HG02870 (cell line): ENCODE data around the gene ACTRT2.

Experiments used
- ATAC-seq: cut with Tn5 transposase; IDR thresholded peaks from one replicate; pipeline ENCODE4 v1.9.1; 2021; ENCODE audit warnings: mild to moderate bottlenecking, moderate library complexity; ENCODE audit not compliant: unreplicated experiment

ACTRT2 gene

GRCh38 chr1:3052501-3052900, 31.2 kb downstream of the ACTRT2 start:
- ATAC-seq: no peak

DNA sequence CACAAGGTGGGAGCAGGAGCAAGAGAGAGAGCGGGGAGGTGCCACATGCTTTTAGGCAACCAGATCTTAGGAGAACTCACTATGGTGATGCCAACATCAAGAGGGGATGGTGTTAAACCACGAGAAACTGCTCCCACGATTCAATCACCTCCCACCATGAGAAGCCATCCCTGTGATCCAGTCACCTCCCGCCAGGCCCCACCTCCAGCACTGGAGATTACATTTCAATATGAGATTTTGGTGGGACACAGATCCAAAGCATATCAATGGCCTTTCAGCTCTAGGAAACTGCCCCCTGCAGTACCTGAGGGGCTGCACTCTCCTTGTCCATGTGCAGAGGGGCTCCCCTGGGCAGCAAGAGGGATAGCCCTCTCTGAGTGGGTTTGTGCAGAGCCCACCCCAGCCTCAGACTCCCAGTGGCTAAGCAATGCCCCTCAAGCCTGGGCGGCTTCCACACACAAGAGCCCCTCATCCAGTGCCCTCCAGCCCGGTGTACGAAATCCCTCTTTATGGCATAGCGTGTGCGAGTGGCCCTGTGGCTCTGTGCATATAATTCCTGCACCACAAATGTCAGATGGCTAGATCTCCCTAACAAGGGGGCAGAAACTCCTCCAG, 32.2 kb downstream of the ACTRT2 start:
- no peak for ATAC-seq

DNA sequence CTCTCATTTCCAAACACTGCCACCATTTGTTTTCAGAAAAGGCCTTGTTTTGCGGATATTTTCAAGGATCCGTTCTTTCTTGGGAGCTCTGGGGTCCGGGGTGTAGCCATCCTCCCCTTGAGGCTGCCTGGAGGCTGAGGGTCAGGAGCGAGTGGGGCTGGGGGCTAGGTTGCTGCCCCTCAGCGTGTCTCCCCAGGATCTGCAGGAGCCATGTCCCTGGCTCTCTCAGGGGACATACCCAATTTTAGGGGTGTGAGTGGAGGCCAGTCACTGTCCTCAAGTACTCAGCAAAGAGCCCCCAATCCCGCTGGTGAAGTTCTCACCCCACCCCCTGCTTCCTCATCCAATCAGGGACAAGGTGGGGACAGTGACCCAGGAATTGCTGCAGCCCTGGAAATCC, 32.7 kb downstream of the ACTRT2 start:
- ATAC-seq: no peak

DNA sequence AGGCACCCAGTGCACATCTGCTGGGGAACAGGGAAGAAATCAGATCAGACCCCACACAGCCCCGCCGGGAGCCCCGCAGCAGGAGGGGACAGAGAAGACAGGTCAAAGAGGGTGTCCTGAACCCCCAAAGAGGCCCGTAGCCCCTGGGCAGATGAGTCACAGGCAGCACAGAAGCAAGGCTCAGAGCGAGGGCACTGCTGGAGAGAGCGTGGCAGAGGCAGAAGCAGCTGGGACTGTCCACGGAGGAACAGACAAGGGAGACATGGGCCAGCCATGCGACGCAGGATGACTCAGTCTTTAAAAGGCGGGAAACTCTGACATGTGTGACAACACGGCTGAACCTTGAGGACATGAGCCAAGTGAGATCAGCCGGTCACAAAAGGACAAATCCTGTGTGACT, 33.2 kb downstream of the ACTRT2 start:
- no peak for ATAC-seq

DNA sequence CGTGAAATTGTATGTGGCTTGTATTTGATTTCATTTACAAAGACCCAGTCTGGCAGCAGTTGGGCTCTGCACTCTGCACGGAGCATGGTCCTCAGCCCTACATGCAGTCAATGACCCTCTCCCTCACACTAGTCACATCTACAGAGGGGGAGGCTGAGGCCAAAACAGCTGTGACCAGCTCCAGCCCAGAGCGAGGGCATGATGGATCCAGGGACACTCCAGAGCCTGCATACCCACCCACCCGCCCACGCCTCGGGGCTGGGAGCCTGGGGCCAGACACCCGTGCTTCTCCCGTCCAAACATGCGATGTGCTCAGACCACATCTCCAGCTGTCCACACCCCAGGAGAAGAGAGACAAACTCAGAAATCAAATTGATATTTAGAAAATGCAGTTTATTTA, 33.8 kb downstream of the ACTRT2 start:
- ATAC-seq: no peak

DNA sequence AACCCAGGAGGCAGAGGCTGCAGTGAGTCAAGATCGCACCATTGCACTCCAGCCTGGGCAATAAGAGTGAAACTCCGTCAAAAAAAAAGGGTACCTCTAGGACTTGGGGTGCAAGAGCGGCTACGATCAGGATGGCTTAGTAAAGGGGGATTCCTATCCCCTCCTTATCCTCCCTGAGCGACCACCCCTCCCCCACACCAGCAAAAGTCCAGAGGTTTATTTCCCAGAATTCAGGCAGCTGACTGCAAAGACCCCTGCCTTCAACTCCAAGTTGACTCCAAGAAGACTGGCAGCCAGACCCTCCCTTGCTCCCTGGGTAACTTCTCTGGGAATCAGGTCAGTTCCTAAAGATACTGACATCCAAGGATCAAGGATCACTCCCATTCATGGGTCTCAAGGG, 35.4 kb downstream of the ACTRT2 start:
- ATAC-seq: no peak

- no peak for ATAC-seq
These were observed 37.2 kb downstream of the ACTRT2 start for GRCh38 chr1:3058263-3059030.

DNA sequence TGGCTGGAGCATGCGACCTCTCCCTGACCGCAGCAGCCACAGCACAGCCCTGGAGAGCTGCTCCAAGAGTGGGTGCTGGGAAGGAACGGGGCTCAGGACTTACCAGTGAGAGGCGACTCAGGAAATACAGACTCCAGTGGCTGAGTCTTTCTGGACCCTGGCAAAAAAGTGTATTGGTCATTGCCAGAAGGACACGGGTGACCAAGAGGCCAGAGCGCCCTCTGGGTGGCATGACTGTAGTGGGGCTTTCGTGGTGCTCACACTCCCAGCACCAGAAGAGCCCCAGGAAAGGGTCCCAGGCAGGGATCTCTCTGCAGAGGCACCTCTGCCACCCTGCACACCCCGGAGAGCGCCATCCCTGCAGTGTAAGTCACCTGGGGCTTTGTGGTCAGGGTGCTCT, 38.9 kb downstream of the ACTRT2 start:
- ATAC-seq: no peak

DNA sequence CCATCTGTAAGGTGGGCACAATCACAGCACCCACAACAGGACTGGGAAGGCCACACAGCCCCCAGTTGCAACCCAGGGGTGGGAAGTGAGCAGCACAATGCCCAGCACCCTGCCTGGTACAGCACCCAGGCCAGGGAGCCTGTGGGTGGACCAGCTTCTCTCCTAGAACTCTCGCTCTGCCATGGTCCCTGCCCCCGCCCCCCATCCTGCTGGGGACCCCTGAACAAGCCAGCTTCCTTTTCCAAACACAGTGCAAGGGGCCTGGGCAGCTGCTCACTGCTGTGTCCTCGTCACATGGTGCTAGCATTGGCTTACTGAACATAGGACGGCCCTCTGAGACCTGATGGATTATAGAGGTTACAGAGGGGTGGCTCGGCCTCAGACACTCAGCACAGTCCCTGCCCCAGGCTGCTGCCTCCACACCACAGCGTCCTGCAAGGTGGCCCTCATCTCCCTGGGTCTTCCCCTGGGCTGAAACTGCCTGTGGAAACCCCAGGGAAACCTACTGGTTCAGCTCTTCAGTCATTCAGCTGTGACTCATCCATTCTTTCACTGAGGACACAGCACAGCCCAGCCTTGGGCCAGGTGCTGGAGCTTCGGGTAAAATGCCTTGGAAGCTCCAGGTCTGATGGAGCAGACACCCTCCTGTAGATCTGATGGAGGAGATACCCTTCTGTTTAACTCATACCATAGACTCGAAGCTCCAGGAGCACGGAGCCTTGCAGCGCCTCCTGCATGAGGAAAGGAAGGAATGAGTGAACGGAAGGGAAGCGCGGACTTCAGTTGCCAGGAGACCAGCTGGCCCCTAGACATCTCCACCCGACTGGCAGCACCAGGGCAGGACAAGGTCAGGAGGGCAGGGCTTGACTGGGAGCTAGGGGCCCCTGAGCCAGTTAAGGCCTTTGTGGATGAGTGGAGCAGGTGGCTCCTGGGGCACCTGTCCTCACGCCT, 39.6 kb downstream of the ACTRT2 start:
- no peak for ATAC-seq

DNA sequence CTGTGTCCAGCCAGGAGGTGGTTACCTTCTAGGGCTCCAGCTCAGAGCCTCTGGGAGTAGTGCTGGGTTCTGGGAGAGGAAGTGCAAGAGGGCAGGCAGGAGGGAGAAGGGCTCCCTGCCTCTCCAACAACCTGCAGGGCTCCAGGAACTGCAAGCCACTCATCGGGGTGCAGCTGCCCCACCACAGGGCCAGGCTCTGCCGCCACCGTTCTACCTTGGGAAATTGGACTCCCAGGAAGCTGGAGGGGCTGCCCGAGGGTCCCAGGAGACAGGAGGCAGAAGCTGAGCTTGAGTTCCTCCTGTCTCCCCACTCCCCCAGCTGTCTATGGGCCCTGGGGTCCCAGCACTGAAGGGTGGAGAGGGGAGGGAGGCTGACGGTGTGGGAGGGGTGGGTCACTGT, 40.3 kb downstream of the ACTRT2 start:
- no peak for ATAC-seq

- ATAC-seq: no peak
These were observed 40.8 kb downstream of the ACTRT2 start for GRCh38 chr1:3061981-3062615.

DNA sequence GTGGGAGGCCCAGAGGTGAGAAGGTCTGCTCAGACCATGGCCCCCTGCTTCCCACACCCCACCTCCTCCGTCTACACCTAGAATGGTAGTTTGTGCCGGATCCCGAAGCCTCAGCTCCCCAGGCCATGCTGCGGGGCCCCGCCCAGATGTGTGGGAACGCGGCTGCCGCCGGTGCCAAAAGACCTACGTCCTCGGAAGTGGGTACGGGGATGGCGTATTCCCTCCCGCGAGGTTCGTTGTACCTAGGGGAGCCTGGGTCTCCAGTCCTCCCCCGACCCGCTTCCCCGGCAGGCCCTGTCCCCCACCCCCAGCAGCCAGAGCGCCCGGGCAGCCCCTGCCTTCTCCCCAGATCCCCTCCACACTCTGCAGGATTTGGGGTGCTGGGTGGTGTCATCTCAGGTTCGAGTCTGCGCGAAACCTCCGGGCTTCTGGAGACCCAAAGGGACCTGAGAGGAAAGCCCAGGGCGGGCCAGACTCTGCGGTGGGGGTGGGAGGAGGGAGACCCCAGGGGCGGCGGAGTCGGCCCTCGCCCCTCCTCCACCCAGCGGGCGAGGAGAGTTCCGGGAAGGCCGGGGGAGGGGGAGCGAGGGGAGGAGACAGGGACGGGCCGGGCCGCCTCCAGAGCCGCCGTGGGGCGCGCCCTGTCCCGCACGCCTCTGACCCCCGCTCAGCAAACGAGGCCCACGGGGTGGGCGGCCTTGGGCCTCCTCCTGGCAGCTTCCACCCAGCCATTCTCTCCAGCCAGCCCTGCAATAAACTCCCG, 41.5 kb downstream of the ACTRT2 start:
- no peak for ATAC-seq

GRCh38 chr1:3063379-3064295, 42.4 kb downstream of the ACTRT2 start:
- no peak for ATAC-seq

GRCh38 chr1:3064296-3064850, 43.1 kb downstream of the ACTRT2 start:
- no peak for ATAC-seq

- no peak for ATAC-seq
These were observed 43.6 kb downstream of the ACTRT2 start for GRCh38 chr1:3064901-3065300.

- ATAC-seq: no peak
These were observed 44.1 kb downstream of the ACTRT2 start for GRCh38 chr1:3065396-3065795.

GRCh38 chr1:3065797-3066196, 44.5 kb downstream of the ACTRT2 start:
- ATAC-seq: no peak

DNA sequence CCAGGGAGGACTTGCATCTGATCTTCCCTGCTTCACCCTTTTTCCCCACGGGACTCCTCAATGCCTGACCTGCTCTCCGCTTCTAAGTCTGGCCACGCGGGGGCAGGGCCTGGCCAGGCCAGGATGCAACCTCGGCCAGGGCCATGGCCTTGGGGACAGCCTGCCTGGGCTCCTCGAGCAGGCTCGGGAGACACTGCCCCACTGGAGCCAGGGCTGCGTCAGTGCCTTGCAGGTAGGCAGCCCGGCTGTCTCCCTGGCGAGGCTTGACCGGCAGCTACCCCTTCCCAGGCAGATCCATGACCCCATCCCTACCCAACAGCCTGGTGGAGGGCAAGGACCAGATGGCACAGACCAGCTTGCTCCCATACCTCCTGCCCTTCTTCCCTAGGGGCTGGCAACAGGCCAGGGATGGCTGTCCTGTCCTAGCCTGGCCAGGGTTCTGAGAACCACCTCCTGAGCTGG, 45.0 kb downstream of the ACTRT2 start:
- ATAC-seq: no peak

DNA sequence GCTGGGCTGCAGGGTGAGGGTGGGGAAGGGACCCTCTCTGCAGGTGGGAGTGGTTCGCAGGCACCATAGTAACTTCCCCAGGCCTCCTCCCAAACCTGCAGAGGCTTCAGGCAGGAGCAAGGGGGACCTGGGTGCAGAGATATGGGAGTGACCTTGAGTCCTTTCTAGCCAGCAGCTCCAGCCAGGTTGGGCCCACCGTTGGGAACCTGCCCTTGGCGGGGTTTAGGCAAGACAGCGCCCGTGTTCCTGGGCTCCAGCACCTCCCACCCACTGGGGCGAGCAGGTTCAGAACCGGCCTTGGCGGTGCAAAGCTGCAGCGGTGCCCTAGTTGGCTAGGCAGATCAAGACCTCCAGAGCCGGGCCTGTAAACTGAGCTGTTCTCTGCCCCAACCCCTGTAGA, 45.6 kb downstream of the ACTRT2 start:
- ATAC-seq: no peak
